Measurements from ENCODE around the gene IRF7.

IRF7 gene

DNA sequence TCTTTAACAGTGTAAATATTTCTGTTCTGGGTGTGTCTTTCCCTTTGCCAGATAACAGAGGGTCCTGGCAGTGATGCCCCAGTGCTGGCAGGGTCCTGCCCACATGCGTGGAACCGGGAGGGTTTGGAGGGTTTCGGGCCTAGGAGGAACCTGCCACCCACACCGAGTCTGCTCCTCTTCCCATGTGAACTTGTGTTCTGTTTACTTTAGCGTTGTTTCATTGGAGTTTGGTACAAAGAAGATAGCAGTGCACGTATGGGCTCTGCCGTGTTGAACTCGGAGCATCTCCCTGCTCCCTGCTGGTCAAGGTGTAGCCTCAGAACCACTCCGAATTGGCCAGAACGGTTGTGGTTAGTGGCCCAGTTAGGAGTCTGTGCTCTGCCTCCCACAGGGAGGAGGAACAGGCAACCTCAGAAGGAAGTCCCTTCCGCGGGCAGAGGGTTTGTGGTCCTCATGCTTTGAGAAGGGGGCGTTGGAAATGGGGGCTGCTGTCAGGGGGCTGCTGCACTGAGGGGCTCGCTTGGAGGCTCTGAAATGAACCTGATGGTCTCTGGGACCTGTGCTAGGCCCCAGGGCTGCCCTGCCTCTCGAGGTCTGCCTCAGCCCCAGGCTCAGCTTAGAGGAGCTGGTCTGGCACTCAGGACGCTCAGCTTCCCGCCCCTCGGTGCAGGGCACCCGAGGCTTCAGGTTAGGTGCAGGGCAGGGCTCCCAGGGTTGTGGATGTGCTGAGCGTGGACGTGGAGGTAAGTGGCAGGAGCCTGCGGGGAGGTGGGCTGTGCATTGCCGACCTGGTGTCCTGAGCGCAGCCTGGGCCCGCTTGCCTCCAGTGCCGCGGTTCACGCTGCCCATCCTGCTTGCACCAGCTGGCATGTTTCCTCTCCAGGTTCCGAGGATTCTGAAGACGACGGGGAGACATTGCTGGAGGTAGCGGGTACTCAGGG lies 29.1 kb downstream of the IRF7 start:
- TF ChIP-seq POLR2A (IDR thresholded peaks at IDR 0.05; ENCODE audit: extremely low read depth, insufficient read length), result no peak
- TF ChIP-seq, protein P1, sequence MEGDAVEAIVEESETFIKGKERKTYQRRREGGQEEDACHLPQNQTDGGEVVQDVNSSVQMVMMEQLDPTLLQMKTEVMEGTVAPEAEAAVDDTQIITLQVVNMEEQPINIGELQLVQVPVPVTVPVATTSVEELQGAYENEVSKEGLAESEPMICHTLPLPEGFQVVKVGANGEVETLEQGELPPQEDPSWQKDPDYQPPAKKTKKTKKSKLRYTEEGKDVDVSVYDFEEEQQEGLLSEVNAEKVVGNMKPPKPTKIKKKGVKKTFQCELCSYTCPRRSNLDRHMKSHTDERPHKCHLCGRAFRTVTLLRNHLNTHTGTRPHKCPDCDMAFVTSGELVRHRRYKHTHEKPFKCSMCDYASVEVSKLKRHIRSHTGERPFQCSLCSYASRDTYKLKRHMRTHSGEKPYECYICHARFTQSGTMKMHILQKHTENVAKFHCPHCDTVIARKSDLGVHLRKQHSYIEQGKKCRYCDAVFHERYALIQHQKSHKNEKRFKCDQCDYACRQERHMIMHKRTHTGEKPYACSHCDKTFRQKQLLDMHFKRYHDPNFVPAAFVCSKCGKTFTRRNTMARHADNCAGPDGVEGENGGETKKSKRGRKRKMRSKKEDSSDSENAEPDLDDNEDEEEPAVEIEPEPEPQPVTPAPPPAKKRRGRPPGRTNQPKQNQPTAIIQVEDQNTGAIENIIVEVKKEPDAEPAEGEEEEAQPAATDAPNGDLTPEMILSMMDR (IDR thresholded peaks at IDR 0.05; ENCODE audit: low read depth, low read length), result no peak
- TF ChIP-seq MYC (IDR thresholded peaks at IDR 0.05; ENCODE audit: low read depth, low read length), result no peak
- TF ChIP-seq, protein P2, sequence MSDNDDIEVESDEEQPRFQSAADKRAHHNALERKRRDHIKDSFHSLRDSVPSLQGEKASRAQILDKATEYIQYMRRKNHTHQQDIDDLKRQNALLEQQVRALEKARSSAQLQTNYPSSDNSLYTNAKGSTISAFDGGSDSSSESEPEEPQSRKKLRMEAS (IDR thresholded peaks at IDR 0.05; ENCODE audit: low read depth, low read length), result no peak
- no peak overlapping the region for H3K4me3 ChIP-seq (ENCODE audit: low read depth, low read length)
- DNase-seq (ENCODE audit: low read depth), result no peak

DNA sequence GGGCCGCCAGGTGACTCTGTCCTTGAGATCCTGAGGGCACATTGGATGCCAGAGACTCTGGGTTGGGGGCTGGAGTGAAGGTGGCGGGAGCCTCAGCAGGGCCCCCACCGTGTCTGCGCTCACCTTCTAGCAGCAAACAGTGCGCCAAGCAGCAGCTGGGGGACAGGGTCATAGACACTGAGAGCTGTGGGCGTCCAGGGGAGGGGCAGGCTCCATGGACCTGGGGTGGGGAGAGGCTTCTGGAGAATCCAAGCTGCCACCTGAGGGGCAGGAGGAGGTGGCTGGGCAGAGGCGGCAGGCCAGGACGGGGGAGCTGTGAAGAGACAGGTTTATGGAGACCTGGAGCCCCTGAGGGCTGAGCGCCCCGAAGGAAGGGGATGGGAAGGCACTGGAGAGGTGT lies 31.5 kb downstream of the IRF7 start:
- no peak for DNase-seq (ENCODE audit: low read depth)
- TF ChIP-seq, protein P2 (IDR thresholded peaks at IDR 0.05; ENCODE audit: low read depth, low read length), result no peak
- TF ChIP-seq POLR2A (IDR thresholded peaks at IDR 0.05; ENCODE audit: extremely low read depth, insufficient read length) (no peak), MYC (IDR thresholded peaks at IDR 0.05; ENCODE audit: low read depth, low read length) (no peak)
- TF ChIP-seq, protein P1 (IDR thresholded peaks at IDR 0.05; ENCODE audit: low read depth, low read length), result no peak
- H3K4me3 ChIP-seq (ENCODE audit: low read depth, low read length), result no peak overlapping the region

DNA sequence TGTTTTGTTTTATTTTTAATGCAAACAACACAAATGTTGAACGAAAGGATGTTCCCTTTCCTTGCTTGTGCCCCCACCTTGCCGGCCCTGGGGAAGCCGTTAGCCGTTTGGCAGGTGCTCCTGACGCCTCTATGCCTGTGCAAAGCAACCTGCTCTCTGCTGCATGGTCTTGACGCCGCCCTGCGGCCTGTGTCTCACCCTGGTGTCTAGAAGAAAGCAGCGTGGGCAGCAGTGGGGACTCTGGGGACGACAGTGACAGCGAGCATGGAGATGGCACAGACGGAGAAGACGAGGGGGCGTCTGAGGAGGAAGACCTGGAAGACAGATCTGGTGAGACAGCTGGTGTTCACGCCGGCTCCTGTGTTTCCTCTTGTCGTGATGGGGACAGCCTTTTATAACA lies 34.0 kb downstream of the IRF7 start:
- H3K4me3 ChIP-seq (ENCODE audit: low read depth, low read length), result no peak overlapping the region
- DNase-seq (ENCODE audit: low read depth), result no peak
- TF ChIP-seq POLR2A (IDR thresholded peaks at IDR 0.05; ENCODE audit: extremely low read depth, insufficient read length) (no peak), MYC (IDR thresholded peaks at IDR 0.05; ENCODE audit: low read depth, low read length) (no peak)
- TF ChIP-seq, protein P1 (IDR thresholded peaks at IDR 0.05; ENCODE audit: low read depth, low read length), result no peak
- TF ChIP-seq, protein P2 (IDR thresholded peaks at IDR 0.05; ENCODE audit: low read depth, low read length), result no peak

DNA sequence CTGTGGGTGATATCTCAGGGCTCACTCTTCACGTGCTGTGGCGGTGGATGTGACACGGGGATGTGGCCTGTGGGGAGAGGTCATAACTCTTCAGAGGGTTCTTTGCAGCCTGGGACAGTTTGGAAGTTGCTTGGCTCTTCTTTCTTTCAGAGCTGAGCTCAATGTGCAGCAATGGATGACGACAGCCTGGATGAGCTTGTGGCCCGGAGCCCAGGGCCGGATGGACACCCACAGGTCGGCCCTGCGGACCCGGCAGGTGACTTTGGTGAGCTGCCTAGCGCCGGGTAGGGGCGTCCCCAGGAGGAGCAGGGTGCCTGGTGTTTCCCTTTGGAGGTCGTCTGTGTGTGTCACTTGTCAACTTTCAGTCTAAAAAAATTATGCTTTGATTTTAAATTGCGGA lies 34.4 kb downstream of the IRF7 start:
- TF ChIP-seq POLR2A (IDR thresholded peaks at IDR 0.05; ENCODE audit: extremely low read depth, insufficient read length) (no peak), MYC (IDR thresholded peaks at IDR 0.05; ENCODE audit: low read depth, low read length) (no peak)
- TF ChIP-seq, protein P1 (IDR thresholded peaks at IDR 0.05; ENCODE audit: low read depth, low read length), result no peak
- TF ChIP-seq, protein P2 (IDR thresholded peaks at IDR 0.05; ENCODE audit: low read depth, low read length), result no peak
- H3K4me3 ChIP-seq (ENCODE audit: low read depth, low read length), result no peak overlapping the region
- no peak for DNase-seq (ENCODE audit: low read depth)

DNA sequence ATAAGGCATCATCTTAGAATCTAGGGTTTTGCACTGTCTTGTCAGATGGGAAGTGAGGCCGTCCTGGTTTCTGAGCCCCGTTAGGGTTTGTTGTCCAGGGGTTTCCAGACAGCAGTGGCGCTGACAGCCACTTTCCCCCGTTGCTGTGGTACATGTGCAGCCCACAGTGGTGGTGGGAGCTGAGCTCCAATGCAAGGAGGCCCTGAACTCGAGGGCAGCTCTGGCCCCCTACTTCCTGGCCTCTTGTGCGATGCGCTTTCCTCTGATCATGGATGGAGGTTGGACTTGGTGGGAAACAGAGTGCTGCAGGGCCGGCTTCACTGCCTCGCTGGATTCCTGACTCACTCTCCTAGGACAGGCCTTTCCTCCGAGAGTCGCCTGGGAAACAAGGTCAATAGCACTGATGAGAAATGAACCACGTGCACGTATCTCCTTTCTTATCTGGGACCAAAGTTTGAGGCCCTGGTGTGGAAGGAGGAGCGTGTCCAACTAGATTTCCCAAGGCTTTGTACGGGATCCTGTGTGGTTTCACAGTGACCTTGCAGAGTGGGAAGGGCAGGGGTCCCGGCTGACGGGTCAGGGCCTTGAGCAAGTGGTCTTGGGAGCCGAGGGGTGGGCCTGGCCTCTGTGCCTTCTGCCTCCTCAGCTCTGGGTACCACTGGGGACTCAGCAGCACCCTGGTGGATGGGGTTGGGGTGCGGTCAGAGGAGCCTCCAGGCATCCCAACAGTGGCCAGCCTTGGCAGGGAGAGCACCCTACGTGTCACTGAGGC lies 35.7 kb downstream of the IRF7 start:
- TF ChIP-seq POLR2A (IDR thresholded peaks at IDR 0.05; ENCODE audit: extremely low read depth, insufficient read length), result no peak
- TF ChIP-seq, protein P1 (IDR thresholded peaks at IDR 0.05; ENCODE audit: low read depth, low read length), result no peak
- no peak for TF ChIP-seq MYC (IDR thresholded peaks at IDR 0.05; ENCODE audit: low read depth, low read length)
- TF ChIP-seq, protein P2 (IDR thresholded peaks at IDR 0.05; ENCODE audit: low read depth, low read length), result no peak
- DNase-seq (ENCODE audit: low read depth), result no peak
- H3K4me3 ChIP-seq (ENCODE audit: low read depth, low read length), result no peak overlapping the region
